Loucy (cell line): Measurements from ENCODE around the gene EGLN1.

Experiments used
- EZH2phosphoT487 ChIP-seq: fragments of 200-600 bp; IDR thresholded peaks from 2 replicates; pipeline ENCODE4 v1.6.1; 2018; ENCODE audit warnings: antibody characterized with exemption, mild to moderate bottlenecking, moderate library complexity, borderline replicate concordance
- TF ChIP-seq, protein P1 (sequence below): fragments of 200-600 bp; sonication (generic); conservative IDR thresholded peaks from 2 replicates; pipeline ENCODE4 v1.5.1; 2014; ENCODE audit warnings: mild to moderate bottlenecking, antibody characterized with exemption, low read length

DNA sequence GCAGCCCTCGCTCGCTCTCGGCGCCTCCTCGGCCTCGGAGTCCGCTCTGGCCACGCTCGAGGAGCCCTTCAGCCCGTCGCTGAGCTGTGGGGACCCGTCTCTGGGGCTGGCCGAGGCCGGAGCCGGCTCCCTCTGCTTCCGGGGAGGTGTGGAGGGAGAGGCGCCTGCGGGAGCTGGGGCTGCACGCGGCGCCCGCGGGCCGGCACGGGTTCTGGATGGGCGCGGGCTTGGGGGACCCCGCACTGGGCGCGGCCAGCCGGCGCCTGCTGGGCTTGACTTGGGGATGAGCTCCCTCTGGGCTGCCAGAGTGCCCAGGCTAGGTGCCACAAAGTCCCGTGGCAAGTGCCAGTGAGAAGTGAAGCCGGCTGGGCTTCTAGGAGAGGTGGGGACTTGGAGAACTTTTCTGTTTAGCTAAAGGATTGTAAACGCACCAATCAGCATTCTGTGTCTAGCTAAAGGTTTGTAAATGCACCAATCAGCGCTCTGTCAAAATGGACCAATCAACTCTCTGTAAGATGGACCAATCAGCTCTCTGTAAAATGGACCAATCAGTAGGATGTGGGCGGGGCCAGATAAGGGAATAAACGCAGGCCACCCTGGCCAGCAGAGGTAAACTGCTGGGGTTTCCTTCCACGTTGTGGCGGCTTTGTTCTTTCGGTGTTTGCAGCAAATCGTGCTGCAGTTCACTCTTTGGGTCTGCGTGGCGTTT, 104.6 kb downstream of the EGLN1 start:
- TF ChIP-seq, protein P1, sequence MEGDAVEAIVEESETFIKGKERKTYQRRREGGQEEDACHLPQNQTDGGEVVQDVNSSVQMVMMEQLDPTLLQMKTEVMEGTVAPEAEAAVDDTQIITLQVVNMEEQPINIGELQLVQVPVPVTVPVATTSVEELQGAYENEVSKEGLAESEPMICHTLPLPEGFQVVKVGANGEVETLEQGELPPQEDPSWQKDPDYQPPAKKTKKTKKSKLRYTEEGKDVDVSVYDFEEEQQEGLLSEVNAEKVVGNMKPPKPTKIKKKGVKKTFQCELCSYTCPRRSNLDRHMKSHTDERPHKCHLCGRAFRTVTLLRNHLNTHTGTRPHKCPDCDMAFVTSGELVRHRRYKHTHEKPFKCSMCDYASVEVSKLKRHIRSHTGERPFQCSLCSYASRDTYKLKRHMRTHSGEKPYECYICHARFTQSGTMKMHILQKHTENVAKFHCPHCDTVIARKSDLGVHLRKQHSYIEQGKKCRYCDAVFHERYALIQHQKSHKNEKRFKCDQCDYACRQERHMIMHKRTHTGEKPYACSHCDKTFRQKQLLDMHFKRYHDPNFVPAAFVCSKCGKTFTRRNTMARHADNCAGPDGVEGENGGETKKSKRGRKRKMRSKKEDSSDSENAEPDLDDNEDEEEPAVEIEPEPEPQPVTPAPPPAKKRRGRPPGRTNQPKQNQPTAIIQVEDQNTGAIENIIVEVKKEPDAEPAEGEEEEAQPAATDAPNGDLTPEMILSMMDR: no peak
- TF ChIP-seq EZH2phosphoT487: no peak
